ENCODE data around the gene FBXO4. TPM values are rescaled to one million over a fixed set of nuclear protein-coding genes. Genes with fewer than 3 reads are reported as not detected.

The FBXO4 gene
- total RNA-seq, 2 donors from 2014 or later: 16.2 TPM

GRCh38 chr5:41985945-41986695 is 61.0 kb downstream of the FBXO4 start:
- ATAC-seq (ENCODE audit: insufficient number of reproducible peaks, low FRiP score, low read depth) (no peak), DNase-seq (ENCODE audit: low spot score) (no peak)
- Histone ChIP-seq H3K4me3 (no peak overlapping the region), H3K27me3 (replicated peaks; ENCODE audit: insufficient read depth) (no peaks in the 10 kb centered on the region), H3K9me3 (no peaks in the 10 kb centered on the region), H3K27ac (peak overlapping the region; percentile 28 to 72), H3K4me1 (ENCODE audit: control insufficient read depth in 1 of 2, low read depth in 2 of 2) (peaks cover 0 to 16% of the 10 kb centered on the region in 2 donors), H3K36me3 (no peaks in the 10 kb centered on the region)
- no peak for TF ChIP-seq CTCF (IDR thresholded peaks at IDR 0.05)

Other genes starting within 250 kb of the FBXO4 start
- gene OXCT1, start 54.9 kb upstream of the FBXO4 start, total RNA-seq: 10 to 100 TPM; 19.6 to 30.6 TPM
- gene RIMOC1, start 20.9 kb upstream of the FBXO4 start, total RNA-seq: 10 to 100 TPM; 14.1 to 22.9 TPM

Measured in thoracic aorta (tissue), 2 donors.